Measurements from ENCODE around the gene PIM3.
A peak's percentile ranks its signal among the peaks of the same experiment; 100 is the strongest.

Gene PIM3

DNA sequence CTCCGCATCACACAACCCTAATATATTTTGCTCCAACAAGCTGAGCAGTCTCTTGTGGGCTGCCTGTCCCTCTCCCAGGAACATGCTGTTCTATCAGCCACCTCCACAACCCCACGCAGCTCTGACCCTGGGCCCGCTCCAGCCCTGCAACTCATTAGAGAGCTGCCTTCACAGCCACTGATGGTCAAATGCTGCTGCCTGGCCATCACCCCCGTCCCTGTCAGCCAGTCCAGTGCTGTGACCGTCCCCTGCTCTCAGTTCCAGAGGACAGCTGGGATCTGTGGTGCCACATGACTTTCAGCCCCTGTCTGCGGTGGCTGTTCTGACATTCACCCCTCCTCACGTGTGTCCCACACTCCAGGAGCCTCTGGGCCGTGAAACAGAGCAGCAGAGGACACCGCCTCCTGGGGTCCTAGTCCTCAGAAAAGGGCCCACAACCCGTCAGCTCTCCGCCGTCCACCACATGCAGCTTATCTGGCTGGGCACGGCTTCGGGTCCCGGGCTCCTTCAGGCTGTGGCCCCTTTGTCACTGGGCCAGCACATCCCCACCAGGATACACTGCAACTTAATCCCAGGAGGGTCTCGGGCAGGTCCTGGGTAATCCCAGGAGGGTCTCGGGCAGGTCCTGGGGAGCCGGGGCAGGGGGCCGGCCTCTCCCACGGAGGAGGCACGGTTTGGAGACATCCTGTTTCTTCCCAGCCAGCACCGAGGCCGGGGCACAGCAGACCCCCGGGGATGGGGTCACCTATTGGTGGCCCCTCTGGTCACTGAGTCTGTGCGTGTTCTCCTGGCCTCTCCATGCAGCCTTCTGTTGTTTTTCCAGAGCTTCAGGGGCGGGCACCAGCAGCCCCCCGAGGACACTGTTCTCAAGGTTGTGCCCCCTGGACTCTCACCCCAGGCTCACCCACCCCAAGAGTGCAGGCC is 27.1 kb upstream of the PIM3 start:
- H3K18ac ChIP-seq (ENCODE audit: low read depth in 1 of 2, low read length in 2 of 2) = peak overlapping the region; percentile 97 to 99
- H3K4me2 ChIP-seq (ENCODE audit: low read length, poor library complexity, severe bottlenecking) = no peak overlapping the region

DNA sequence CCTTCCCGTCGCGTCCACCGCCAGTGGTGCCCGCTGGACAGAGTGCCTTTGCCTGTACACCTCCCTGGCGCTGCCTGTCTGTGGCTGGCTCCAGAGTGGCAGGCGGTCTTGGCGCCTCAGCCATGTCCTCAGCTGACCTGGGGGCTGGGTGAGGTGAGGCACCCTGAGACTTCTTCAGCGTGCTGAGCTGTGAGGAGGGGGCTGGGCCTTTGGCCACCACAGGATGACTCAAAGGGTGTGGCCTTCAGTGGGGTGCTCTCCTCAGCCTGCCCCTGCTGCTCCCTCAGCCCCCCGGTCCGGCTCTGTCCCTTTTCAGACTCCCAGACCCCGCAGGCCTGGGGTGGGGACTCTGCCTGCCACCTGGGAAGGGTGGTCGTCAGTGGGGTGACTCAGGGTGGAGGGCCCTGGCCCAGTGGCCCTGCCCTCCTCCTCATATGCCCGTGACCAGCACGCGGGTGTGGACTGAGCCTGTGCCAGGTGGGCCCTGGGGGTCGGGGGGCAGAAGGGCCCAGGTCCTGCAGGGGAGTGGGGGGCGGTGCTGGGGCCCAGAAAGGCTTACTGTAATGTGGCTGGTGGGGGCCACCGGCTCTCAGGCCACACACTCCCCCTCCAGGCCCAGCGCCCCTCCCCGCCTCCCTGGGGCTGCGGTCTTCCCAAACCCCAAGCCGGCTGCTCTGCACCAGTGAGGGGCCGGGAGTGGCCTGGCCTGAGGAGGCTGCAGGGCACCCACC is 26.2 kb upstream of the PIM3 start:
- H3K4me1 ChIP-seq (ENCODE audit: control insufficient read depth, insufficient read depth, low read depth, low read length) = peaks cover 44% of the 10 kb centered on the region
- H3K9ac ChIP-seq (ENCODE audit: low read length) = peak overlapping the region; percentile 82
- peak overlapping the region; percentile 63 for H2AK5ac ChIP-seq (ENCODE audit: low read length, severe bottlenecking)
- peak overlapping the region; percentile 99 for H4K8ac ChIP-seq (ENCODE audit: low read length)
- peaks cover 0 to 5% of the 10 kb centered on the region in 2 experiments for H3K36me3 ChIP-seq (ENCODE audit: control insufficient read depth in 1 of 2, insufficient read depth in 2 of 2, low read depth in 1 of 2, low read length in 2 of 2)
- DNase-seq = peak; percentile 60
- peak overlapping the region in 1 of 2 experiments; percentile 78 for H3K4me3 ChIP-seq (ENCODE audit: insufficient read depth in 1 of 2, low read depth in 1 of 2, low read length in 2 of 2)
- peak overlapping the region; percentile 97 to 99 for H3K18ac ChIP-seq (ENCODE audit: low read depth in 1 of 2, low read length in 2 of 2)
- H3K79me1 ChIP-seq (replicated peaks; ENCODE audit: low read length, poor library complexity, severe bottlenecking) = no peaks in the 10 kb centered on the region
- H3K27ac ChIP-seq (ENCODE audit: low read length, poor library complexity, severe bottlenecking) = no peak overlapping the region
- 74% methylated on average over 21 of the region's 24 CpGs for WGBS
- peak overlapping the region; percentile 90 to 92 for H3K14ac ChIP-seq (ENCODE audit: low read length in 2 of 2)
- H3K23ac ChIP-seq (ENCODE audit: low read length in 2 of 2) = no peak overlapping the region
- H2AFZ ChIP-seq (ENCODE audit: low read depth, low read length) = no peak overlapping the region
- H3K27me3 ChIP-seq (ENCODE audit: control insufficient read depth in 1 of 2, insufficient read depth in 1 of 2, low read length in 2 of 2) = peaks cover 4 to 5% of the 10 kb centered on the region in 2 experiments
- H2BK120ac ChIP-seq (ENCODE audit: low read depth, low read length) = peak overlapping the region; percentile 99
- no peak overlapping the region for H3K4me2 ChIP-seq (ENCODE audit: low read length, poor library complexity, severe bottlenecking)
- no peaks in the 10 kb centered on the region for H3K9me3 ChIP-seq (ENCODE audit: control insufficient read depth, low read length)
- peak overlapping the region; percentile 100 for H4K91ac ChIP-seq (ENCODE audit: low read length)
- peak overlapping the region; percentile 85 to 100 for H2BK12ac ChIP-seq (ENCODE audit: low read length in 2 of 2)
- H2BK5ac ChIP-seq (ENCODE audit: low read depth, low read length, poor library complexity, severe bottlenecking) = no peak overlapping the region
- H2BK15ac ChIP-seq (ENCODE audit: low read depth, poor library complexity, severe bottlenecking) = peak overlapping the region; percentile 99
- H3K4ac ChIP-seq (ENCODE audit: low read depth in 1 of 2, low read length in 2 of 2) = peak overlapping the region; percentile 95 to 100

More for the DNA sequence above, 27.1 kb upstream of the PIM3 start:
- H2AFZ ChIP-seq (ENCODE audit: low read depth, low read length) = peak overlapping the region; percentile 47
- H2BK5ac ChIP-seq (ENCODE audit: low read depth, low read length, poor library complexity, severe bottlenecking) = peak overlapping the region; percentile 35
- peak overlapping the region; percentile 93 to 99 for H2BK12ac ChIP-seq (ENCODE audit: low read length in 2 of 2)
- peak overlapping the region; percentile 99 for H2BK120ac ChIP-seq (ENCODE audit: low read depth, low read length)
- DNase-seq = no peak
- peaks cover 46% of the 10 kb centered on the region for H3K4me1 ChIP-seq (ENCODE audit: control insufficient read depth, insufficient read depth, low read depth, low read length)
- peaks cover 4 to 5% of the 10 kb centered on the region in 2 experiments for H3K27me3 ChIP-seq (ENCODE audit: control insufficient read depth in 1 of 2, insufficient read depth in 1 of 2, low read length in 2 of 2)
- peak overlapping the region in 1 of 2 experiments; percentile 90 for H3K14ac ChIP-seq (ENCODE audit: low read length in 2 of 2)
- no peak overlapping the region for H3K27ac ChIP-seq (ENCODE audit: low read length, poor library complexity, severe bottlenecking)
- H3K36me3 ChIP-seq (ENCODE audit: control insufficient read depth in 1 of 2, insufficient read depth in 2 of 2, low read depth in 1 of 2, low read length in 2 of 2) = no peaks in the 10 kb centered on the region
- H3K4me3 ChIP-seq (ENCODE audit: insufficient read depth in 1 of 2, low read depth in 1 of 2, low read length in 2 of 2) = peak overlapping the region in 1 of 2 experiments; percentile 78
- 82% methylated on average over 27 of the region's 27 CpGs for WGBS
- H3K4ac ChIP-seq (ENCODE audit: low read depth in 1 of 2, low read length in 2 of 2) = peak overlapping the region; percentile 95 to 100
- no peaks in the 10 kb centered on the region for H3K79me1 ChIP-seq (replicated peaks; ENCODE audit: low read length, poor library complexity, severe bottlenecking)
- no peak overlapping the region for H2AK5ac ChIP-seq (ENCODE audit: low read length, severe bottlenecking)
- no peak overlapping the region for H3K23ac ChIP-seq (ENCODE audit: low read length in 2 of 2)
- no peaks in the 10 kb centered on the region for H3K9me3 ChIP-seq (ENCODE audit: control insufficient read depth, low read length)
- peak overlapping the region; percentile 99 for H4K8ac ChIP-seq (ENCODE audit: low read length)
- peak overlapping the region; percentile 100 for H4K91ac ChIP-seq (ENCODE audit: low read length)
- peak overlapping the region; percentile 82 for H3K9ac ChIP-seq (ENCODE audit: low read length)
- peak overlapping the region; percentile 75 for H2BK15ac ChIP-seq (ENCODE audit: low read depth, poor library complexity, severe bottlenecking)

DNA sequence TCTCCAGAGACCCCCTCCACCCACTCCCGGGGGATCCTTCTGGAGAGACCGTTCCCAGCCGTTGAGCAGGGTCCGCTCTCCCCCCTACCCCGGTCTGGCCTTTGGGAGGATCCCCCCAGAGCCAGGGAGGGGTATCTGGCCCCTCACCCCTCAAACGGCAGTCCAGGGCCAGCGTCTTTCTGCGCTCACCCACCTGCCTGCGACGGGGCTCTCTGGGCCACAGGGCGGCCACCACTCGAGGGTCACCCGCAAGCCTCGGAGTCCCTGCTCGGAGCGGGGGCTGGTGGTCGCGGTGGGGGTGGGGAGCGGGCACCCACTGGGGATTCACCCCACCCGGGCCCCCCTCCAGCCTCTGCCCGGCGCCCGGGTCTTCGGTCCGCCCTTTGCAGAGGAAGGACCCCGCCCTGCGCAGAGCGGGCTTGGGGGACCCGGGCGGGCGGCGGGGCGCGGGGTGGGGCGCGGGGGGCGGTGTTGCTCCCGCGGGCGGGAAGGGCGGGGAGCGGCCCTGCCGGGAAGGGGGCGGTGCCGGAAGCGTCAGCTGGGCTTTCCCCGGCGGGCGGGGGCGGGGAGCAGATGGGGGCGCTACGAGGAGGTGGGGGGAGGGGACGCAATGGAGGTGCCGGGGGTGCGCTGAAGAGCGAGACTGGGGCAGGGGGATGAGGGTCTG is 25.5 kb upstream of the PIM3 start:
- H2BK12ac ChIP-seq (ENCODE audit: low read length in 2 of 2) = peak overlapping the region; percentile 85 to 100

More for the DNA sequence above, 25.5 kb upstream of the PIM3 start:
- Histone ChIP-seq H4K8ac (ENCODE audit: low read length) (peak overlapping the region; percentile 99), H2BK15ac (ENCODE audit: low read depth, poor library complexity, severe bottlenecking) (peak overlapping the region; percentile 99), H2AFZ (ENCODE audit: low read depth, low read length) (peak overlapping the region; percentile 56), H3K9ac (ENCODE audit: low read length) (peak overlapping the region; percentile 82), H3K79me1 (replicated peaks; ENCODE audit: low read length, poor library complexity, severe bottlenecking) (no peaks in the 10 kb centered on the region), H3K27ac (ENCODE audit: low read length, poor library complexity, severe bottlenecking) (no peak overlapping the region), H3K27me3 (ENCODE audit: control insufficient read depth in 1 of 2, insufficient read depth in 1 of 2, low read length in 2 of 2) (peaks cover under 1 to 1% of the 10 kb centered on the region in 2 experiments), H3K9me3 (ENCODE audit: control insufficient read depth, low read length) (no peaks in the 10 kb centered on the region), H3K14ac (ENCODE audit: low read length in 2 of 2) (peak overlapping the region; percentile 82 to 92), H3K36me3 (ENCODE audit: control insufficient read depth in 1 of 2, insufficient read depth in 2 of 2, low read depth in 1 of 2, low read length in 2 of 2) (peaks cover 0 to 5% of the 10 kb centered on the region in 2 experiments), H3K18ac (ENCODE audit: low read depth in 1 of 2, low read length in 2 of 2) (peak overlapping the region; percentile 97 to 99), H2AK5ac (ENCODE audit: low read length, severe bottlenecking) (peak overlapping the region; percentile 63), H2BK5ac (ENCODE audit: low read depth, low read length, poor library complexity, severe bottlenecking) (no peak overlapping the region), H3K4me3 (ENCODE audit: insufficient read depth in 1 of 2, low read depth in 1 of 2, low read length in 2 of 2) (peak overlapping the region; percentile 32 to 78), H3K4me2 (ENCODE audit: low read length, poor library complexity, severe bottlenecking) (peak overlapping the region; percentile 27), H3K23ac (ENCODE audit: low read length in 2 of 2) (no peak overlapping the region), H4K91ac (ENCODE audit: low read length) (peak overlapping the region; percentile 100), H3K4me1 (ENCODE audit: control insufficient read depth, insufficient read depth, low read depth, low read length) (peaks cover 39% of the 10 kb centered on the region), H2BK120ac (ENCODE audit: low read depth, low read length) (peak overlapping the region; percentile 99), H3K4ac (ENCODE audit: low read depth in 1 of 2, low read length in 2 of 2) (peak overlapping the region; percentile 95 to 100)
- DNase-seq = peak; percentile 66
- WGBS = 28% methylated on average over 14 of the region's 56 CpGs

Measured in mesenchymal stem cell (in vitro differentiated cells and primary cell).